ENCODE measurements around the gene COL23A1. TPM values are rescaled to one million over a fixed set of nuclear protein-coding genes. Genes with fewer than 3 reads are reported as not detected.

Gene COL23A1
- total RNA-seq, 1 donor from 2014 or later = 0.55 TPM

GRCh38 chr5:178557416-178557815 lies 32.8 kb downstream of the COL23A1 start:
- DNase-seq (ENCODE audit: low spot score) = no peak

- DNase-seq (ENCODE audit: low spot score) = no peak
Measured at GRCh38 chr5:178555771-178556211, 34.4 kb downstream of the COL23A1 start.

DNA sequence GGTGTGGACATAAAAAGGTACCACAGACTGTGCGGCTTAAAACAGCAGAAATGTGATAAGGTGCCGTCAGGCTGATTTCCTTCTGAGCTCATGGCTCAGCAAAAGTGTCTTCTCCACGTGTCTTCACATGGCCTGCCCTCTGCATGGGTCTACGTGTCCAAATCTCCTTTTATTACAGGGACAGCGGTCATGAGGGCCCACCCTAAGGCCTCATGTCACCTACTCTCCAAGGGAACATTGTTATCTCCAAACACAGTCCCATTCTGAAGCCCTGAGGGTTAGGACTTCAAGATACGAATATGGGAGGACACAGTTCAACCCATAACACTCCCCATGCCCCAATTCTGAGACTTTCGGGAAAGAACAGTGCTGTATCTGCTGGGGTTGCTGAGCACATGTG lies 35.2 kb downstream of the COL23A1 start:
- no peak for DNase-seq (ENCODE audit: low spot score)

DNA sequence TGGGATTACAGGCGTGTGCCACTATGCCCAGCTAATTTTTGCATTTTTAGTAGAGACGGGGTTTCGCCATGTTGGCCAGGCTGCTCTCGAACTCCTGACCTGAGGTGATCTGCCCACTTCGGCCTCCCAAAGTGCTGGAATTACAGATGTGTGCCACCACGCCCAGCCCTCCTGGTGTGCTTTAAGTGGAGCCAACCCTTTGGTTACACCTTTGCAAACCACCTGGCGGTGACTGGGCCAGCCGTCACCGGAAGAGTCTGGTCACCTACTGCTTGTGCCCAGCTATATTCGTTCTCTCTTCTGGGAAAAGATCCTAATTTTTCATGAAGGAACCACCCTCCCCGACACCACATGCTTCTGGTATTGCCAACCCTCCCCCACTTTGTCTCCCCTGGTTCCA lies 35.9 kb downstream of the COL23A1 start:
- DNase-seq (ENCODE audit: low spot score) = no peak

DNA sequence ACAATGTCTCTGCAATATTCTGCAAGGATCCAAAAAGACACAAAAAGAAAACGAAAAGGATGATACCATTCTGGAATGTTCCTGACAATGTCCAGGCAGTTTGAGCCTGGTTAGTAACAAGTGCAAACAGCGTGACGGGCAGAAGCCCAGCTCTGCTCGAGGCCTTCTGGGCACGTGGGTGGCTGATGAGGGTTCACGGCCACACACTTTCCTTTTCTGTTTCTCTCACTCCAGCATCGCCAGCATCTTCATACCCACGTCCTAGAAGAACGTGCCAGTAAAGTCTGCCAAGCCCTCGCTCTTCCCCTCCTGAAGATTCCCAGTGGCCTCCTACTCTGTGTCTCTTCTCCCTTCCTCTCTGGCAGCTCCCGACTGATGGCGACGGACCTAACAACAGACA lies 36.7 kb downstream of the COL23A1 start:
- peak; percentile 64 for DNase-seq (ENCODE audit: low spot score)

- DNase-seq (ENCODE audit: low spot score) = peak; percentile 51
Measured at GRCh38 chr5:178551468-178551867, 38.7 kb downstream of the COL23A1 start.

- no peak for DNase-seq (ENCODE audit: low spot score)
Measured at GRCh38 chr5:178551059-178551458, 39.1 kb downstream of the COL23A1 start.

GRCh38 chr5:178548746-178549145 lies 41.4 kb downstream of the COL23A1 start:
- peak; percentile 41 for DNase-seq (ENCODE audit: low spot score)

DNA sequence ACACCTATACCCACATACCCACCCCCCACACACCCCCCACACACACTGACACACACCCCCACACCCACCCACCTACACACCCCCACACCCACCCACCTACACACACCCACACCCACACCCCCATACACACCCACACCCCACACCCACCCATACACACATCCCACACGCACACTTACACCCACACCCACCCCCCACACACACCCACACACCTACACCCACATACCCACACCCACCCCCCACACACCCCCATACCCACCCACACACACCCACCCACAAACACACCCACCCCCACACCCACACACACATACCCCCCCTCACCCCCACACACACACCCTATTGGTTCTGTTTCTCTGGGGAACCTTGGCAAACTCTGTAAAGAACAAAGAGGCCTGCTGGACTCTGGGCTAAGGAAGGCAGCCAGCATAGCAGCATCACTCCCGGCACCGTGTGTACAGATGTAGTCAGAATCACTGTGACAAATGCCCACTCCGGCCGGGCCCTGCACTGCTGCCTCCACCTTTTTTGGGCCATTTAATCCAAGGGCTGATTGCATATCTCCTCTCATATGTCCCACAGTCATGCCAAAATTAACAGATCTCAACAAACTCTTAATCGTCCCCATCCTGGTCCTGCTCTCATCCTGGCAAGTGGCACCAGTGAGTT lies 42.3 kb downstream of the COL23A1 start:
- peak; percentile 83 for DNase-seq (ENCODE audit: low spot score)

- no peak for DNase-seq (ENCODE audit: low spot score)
Measured at GRCh38 chr5:178547052-178547666, 43.0 kb downstream of the COL23A1 start.

GRCh38 chr5:178546675-178547033 lies 43.5 kb downstream of the COL23A1 start:
- no peak for DNase-seq (ENCODE audit: low spot score)

DNA sequence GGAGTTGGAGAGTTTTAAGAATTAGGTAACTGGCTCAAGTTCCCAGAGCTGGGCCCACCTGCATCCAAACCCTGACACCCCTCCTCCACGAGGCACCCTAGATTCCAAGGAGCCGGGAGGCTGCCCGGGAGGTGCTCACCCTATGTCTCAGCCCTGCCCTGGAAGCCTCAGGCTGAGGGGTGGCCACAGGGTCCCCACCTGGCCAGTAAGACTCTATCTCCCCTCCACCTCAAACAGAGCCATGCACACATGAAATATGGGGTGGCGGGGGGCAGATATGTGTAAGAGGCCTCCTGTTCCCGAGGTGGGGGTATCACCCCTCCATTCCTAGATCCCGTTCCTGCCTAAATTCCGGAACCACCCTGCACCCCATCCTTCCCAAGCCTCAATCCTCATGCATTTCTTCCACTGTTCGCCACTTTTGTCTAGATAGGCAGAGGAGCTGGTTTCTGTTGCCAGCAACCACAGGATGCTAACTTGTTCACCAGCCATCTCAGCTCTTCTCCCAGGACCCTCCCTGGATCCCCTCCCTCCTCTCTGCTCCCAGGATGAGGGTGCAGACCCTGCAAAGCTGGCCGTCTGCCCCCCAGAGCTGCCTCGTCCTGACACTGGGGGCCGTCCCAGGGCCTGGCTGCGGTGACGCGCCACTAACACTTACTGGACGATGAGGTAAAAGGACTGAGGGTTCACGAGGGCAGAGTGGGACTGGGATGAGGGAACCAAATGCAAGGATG lies 44.1 kb downstream of the COL23A1 start:
- peak; percentile 43 for DNase-seq (ENCODE audit: low spot score)

DNA sequence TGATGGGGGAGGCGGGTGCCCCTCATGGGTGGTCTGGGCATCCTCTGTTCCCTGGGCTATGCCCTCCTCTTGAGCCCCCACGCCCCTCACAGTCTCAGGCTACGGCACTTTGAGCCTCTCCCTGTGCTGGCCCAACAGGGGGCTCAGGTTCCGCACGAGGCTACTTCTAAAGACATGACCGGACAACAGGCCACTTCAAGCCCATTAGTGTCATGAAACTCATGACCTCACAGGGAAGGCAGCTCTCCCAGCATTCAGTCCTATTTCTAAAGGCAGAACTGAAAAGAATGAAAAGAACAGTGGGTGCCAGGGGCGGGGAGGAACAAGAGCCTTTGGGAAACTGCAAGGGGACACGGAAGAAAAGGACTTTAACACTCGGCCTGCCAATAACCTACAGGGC lies 45.0 kb downstream of the COL23A1 start:
- peak; percentile 47 for DNase-seq (ENCODE audit: low spot score)

DNA sequence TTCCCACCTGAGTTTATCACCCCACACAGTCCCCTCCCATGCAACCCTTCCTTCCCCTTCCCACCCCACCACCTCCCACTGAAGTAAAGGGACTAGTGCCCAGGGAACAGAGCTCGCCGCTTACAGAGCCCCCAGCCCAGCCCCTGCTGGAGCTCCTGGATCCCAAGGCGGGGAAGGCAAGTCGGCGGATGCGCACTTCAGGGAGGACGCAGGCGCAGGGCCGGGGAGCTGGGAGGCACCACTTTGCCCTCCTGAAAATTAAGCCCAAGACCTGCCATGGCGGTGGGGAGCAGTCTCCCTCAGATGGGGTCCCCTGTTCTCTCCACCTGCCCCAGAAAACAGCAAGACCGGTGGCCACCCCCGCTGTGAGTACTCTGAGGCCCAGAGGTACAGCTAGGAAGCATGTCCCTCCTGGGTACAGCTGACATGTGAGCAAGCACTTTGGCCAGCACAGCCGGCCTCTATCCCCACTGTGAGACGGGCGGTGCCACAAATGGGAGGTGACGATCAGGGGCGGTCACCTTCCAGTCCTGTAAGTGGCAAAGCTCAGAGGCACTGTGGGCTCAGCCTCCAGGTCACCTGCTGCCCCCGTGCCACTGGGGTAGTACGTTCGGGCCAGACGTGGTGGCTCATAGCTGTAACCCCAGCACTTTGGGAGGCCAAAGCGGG lies 45.9 kb downstream of the COL23A1 start:
- no peak for DNase-seq (ENCODE audit: low spot score)

- DNase-seq (ENCODE audit: low spot score) = no peak
Measured at GRCh38 chr5:178542455-178542854, 47.7 kb downstream of the COL23A1 start.

GRCh38 chr5:178540526-178540925 lies 49.7 kb downstream of the COL23A1 start:
- no peak for DNase-seq (ENCODE audit: low spot score)

DNA sequence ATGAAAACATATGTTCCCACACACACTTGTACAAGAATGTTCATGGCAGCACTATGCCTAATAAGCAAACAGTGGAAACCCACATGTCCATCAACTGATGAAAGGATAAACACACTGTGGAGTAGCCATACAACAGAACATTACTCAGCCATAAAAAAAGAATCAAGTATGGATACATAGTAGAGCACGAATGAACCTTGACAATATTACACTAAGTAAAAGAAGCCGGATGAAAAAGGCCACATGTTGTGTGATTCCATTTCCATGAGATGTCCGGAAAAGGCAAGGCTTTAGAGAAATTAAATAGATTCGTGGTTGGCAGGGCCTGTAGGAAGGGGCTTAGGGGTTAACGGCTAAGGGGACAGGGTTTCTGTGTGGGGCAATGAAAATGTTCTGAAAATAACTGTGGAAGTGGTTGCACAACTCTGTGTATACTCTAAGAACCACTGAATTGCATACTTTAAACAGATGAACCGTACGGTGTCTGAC lies 51.4 kb downstream of the COL23A1 start:
- DNase-seq (ENCODE audit: low spot score) = no peak

GRCh38 chr5:178537467-178538371 lies 52.5 kb downstream of the COL23A1 start:
- DNase-seq (ENCODE audit: low spot score) = no peak

GRCh38 chr5:178536541-178537466 lies 53.4 kb downstream of the COL23A1 start:
- no peak for DNase-seq (ENCODE audit: low spot score)
